Osteoblast (primary cell): ENCODE data around the gene BID. TPM values are rescaled to one million over a fixed set of nuclear protein-coding genes. Genes with fewer than 3 reads are reported as not detected.

ENCODE experiments used
- DNase-seq: peaks from one replicate; pipeline ENCODE4 v3.0.0; 2011; ENCODE audit warnings: low spot score, mixed read lengths; ENCODE audit not compliant: insufficient read length; ENCODE audit errors: missing footprints
- H2AFZ ChIP-seq: 2 replicates; pipeline ENCODE4 v1.6.0; 2011; ENCODE audit warnings: mild to moderate bottlenecking, low read length
- H3K27ac ChIP-seq: 2 replicates; pipeline ENCODE4 v1.5.1; 2011; ENCODE audit warnings: mild to moderate bottlenecking, low read depth, low read length, moderate library complexity
- H3K27me3 ChIP-seq: 2 replicates; pipeline ENCODE4 v1.6.0; 2012; ENCODE audit warnings: mild to moderate bottlenecking, control low read depth, inconsistent platforms, low read length, moderate library complexity; ENCODE audit not compliant: insufficient read depth
- H3K36me3 ChIP-seq: 2 replicates; pipeline ENCODE4 v1.5.1; 2011; ENCODE audit warnings: mild to moderate bottlenecking, low read length, control low read depth, moderate library complexity; ENCODE audit not compliant: insufficient read depth
- H3K4me1 ChIP-seq: 2 replicates; pipeline ENCODE4 v1.5.1; 2011; ENCODE audit warnings: mild to moderate bottlenecking, low read length, control low read depth, moderate library complexity; ENCODE audit not compliant: insufficient read depth
- H3K4me2 ChIP-seq: 2 replicates; pipeline ENCODE4 v1.6.0; 2011; ENCODE audit warnings: mild to moderate bottlenecking, low read length; ENCODE audit not compliant: insufficient read depth
- H3K4me3 ChIP-seq: fragments of 200-600 bp; sonication (generic); 3 replicates; pipeline ENCODE4 v1.5.1; 2012; ENCODE audit warnings: mild to moderate bottlenecking, low read length, inconsistent platforms; ENCODE audit not compliant: insufficient read depth
- H3K79me2 ChIP-seq: 2 replicates; pipeline ENCODE4 v1.6.0; 2012; ENCODE audit warnings: mild to moderate bottlenecking, low read length, control low read depth, inconsistent platforms; ENCODE audit not compliant: insufficient read depth
- H3K9me3 ChIP-seq: 2 replicates; pipeline ENCODE4 v1.5.1; 2011; ENCODE audit warnings: low read depth, low read length, control low read depth
- H4K20me1 ChIP-seq: 2 replicates; pipeline ENCODE4 v1.6.0; 2012; ENCODE audit warnings: mild to moderate bottlenecking, low read length, control low read depth; ENCODE audit not compliant: insufficient read depth
- CTCF ChIP-seq: IDR thresholded peaks from 2 replicates; pipeline ENCODE4 v1.5.1; 2011; ENCODE audit warnings: mild to moderate bottlenecking, low read depth, low read length, moderate library complexity; ENCODE audit errors: extremely low read depth
- total RNA-seq: library from RNA; depleted of rRNA; stranded (reverse); fragments of >200 nt; gene quantifications from 2 replicates; pipeline ENCODE4 v1.2.3, GENCODE V29; 2012

The BID gene
- total RNA-seq, 1 donor: 16.3 TPM

GRCh38 chr22:17705546-17705945 is 68.7 kb downstream of the BID start:
- Histone ChIP-seq H3K27ac (peak overlapping the region; percentile 74), H3K27me3 (no peaks in the 10 kb centered on the region)
- TF ChIP-seq CTCF: no peak

GRCh38 chr22:17703811-17704210 is 70.5 kb downstream of the BID start:
- no peak overlapping the region for H3K4me2 ChIP-seq
- H3K4me1 ChIP-seq: peaks cover 17% of the 10 kb centered on the region
- H3K79me2 ChIP-seq: peaks cover 23% of the 10 kb centered on the region
- H4K20me1 ChIP-seq: no peaks in the 10 kb centered on the region
- no peak overlapping the region for H3K27ac ChIP-seq
- no peak overlapping the region for H2AFZ ChIP-seq
- no peaks in the 10 kb centered on the region for H3K27me3 ChIP-seq
- H3K36me3 ChIP-seq: no peaks in the 10 kb centered on the region
- no peak overlapping the region for H3K4me3 ChIP-seq
- no peaks in the 10 kb centered on the region for H3K9me3 ChIP-seq
- DNase-seq: no peak
- no peak for TF ChIP-seq CTCF

More at GRCh38 chr22:17705546-17705945, 68.7 kb downstream of the BID start:
- Histone ChIP-seq H3K4me3 (no peak overlapping the region), H3K9me3 (no peaks in the 10 kb centered on the region), H3K4me2 (peak overlapping the region; percentile 75), H3K36me3 (no peaks in the 10 kb centered on the region), H4K20me1 (no peaks in the 10 kb centered on the region), H2AFZ (no peak overlapping the region), H3K79me2 (peaks cover 32% of the 10 kb centered on the region), H3K4me1 (peaks cover 15% of the 10 kb centered on the region)
- DNase-seq: no peak

- Histone ChIP-seq H3K36me3 (peaks cover 5% of the 10 kb centered on the region), H3K4me1 (peaks cover 9% of the 10 kb centered on the region), H3K27ac (no peak overlapping the region), H3K79me2 (peaks cover 10% of the 10 kb centered on the region), H3K4me3 (no peak overlapping the region), H3K27me3 (no peaks in the 10 kb centered on the region), H2AFZ (no peak overlapping the region), H4K20me1 (no peaks in the 10 kb centered on the region), H3K9me3 (no peaks in the 10 kb centered on the region), H3K4me2 (peak overlapping the region; percentile 10)
- TF ChIP-seq CTCF: no peak
- DNase-seq: no peak
These were observed 73.5 kb downstream of the BID start for GRCh38 chr22:17700778-17701177.

- H2AFZ ChIP-seq: no peak overlapping the region
- H3K27ac ChIP-seq: no peak overlapping the region
- TF ChIP-seq CTCF: no peak
- H4K20me1 ChIP-seq: no peaks in the 10 kb centered on the region
- H3K36me3 ChIP-seq: peaks cover 5% of the 10 kb centered on the region
- no peak for DNase-seq
- no peaks in the 10 kb centered on the region for H3K9me3 ChIP-seq
- peaks cover 5% of the 10 kb centered on the region for H3K4me1 ChIP-seq
- no peak overlapping the region for H3K4me2 ChIP-seq
- peaks cover 13% of the 10 kb centered on the region for H3K79me2 ChIP-seq
- H3K4me3 ChIP-seq: no peak overlapping the region
- H3K27me3 ChIP-seq: no peaks in the 10 kb centered on the region
These were observed 74.5 kb downstream of the BID start for GRCh38 chr22:17699696-17700340.
